ENCODE data around the gene TBC1D8. TPM values are rescaled to one million over a fixed set of nuclear protein-coding genes. Genes with fewer than 3 reads are reported as not detected.

The TBC1D8 gene
- total RNA-seq, 1 experiment from 2014 or later: 139 TPM

- TF ChIP-seq TCF7L2 (IDR thresholded peaks at IDR 0.05; ENCODE audit: low read depth, low read length): no peak
- TF ChIP-seq, protein P1, sequence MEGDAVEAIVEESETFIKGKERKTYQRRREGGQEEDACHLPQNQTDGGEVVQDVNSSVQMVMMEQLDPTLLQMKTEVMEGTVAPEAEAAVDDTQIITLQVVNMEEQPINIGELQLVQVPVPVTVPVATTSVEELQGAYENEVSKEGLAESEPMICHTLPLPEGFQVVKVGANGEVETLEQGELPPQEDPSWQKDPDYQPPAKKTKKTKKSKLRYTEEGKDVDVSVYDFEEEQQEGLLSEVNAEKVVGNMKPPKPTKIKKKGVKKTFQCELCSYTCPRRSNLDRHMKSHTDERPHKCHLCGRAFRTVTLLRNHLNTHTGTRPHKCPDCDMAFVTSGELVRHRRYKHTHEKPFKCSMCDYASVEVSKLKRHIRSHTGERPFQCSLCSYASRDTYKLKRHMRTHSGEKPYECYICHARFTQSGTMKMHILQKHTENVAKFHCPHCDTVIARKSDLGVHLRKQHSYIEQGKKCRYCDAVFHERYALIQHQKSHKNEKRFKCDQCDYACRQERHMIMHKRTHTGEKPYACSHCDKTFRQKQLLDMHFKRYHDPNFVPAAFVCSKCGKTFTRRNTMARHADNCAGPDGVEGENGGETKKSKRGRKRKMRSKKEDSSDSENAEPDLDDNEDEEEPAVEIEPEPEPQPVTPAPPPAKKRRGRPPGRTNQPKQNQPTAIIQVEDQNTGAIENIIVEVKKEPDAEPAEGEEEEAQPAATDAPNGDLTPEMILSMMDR (IDR thresholded peaks at IDR 0.05): no peak
- TF ChIP-seq POLR2AphosphoS5 (IDR thresholded peaks at IDR 0.05; ENCODE audit: low read depth, low read length): no peak
- no peak for TF ChIP-seq SIN3A (IDR thresholded peaks at IDR 0.05; ENCODE audit: borderline replicate concordance, insufficient read depth, low read depth, low read length)
- TF ChIP-seq, protein P2, sequence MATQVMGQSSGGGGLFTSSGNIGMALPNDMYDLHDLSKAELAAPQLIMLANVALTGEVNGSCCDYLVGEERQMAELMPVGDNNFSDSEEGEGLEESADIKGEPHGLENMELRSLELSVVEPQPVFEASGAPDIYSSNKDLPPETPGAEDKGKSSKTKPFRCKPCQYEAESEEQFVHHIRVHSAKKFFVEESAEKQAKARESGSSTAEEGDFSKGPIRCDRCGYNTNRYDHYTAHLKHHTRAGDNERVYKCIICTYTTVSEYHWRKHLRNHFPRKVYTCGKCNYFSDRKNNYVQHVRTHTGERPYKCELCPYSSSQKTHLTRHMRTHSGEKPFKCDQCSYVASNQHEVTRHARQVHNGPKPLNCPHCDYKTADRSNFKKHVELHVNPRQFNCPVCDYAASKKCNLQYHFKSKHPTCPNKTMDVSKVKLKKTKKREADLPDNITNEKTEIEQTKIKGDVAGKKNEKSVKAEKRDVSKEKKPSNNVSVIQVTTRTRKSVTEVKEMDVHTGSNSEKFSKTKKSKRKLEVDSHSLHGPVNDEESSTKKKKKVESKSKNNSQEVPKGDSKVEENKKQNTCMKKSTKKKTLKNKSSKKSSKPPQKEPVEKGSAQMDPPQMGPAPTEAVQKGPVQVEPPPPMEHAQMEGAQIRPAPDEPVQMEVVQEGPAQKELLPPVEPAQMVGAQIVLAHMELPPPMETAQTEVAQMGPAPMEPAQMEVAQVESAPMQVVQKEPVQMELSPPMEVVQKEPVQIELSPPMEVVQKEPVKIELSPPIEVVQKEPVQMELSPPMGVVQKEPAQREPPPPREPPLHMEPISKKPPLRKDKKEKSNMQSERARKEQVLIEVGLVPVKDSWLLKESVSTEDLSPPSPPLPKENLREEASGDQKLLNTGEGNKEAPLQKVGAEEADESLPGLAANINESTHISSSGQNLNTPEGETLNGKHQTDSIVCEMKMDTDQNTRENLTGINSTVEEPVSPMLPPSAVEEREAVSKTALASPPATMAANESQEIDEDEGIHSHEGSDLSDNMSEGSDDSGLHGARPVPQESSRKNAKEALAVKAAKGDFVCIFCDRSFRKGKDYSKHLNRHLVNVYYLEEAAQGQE (IDR thresholded peaks at IDR 0.05; ENCODE audit: insufficient read depth in 1 of 2, low read depth in 2 of 2, low read length in 1 of 2): no peak
- POLR2A ChIA-PET: no interaction called here
- intact Hi-C loops (cut with micrococcal nuclease; ENCODE audit: unreplicated experiment): no loop called here
- Histone ChIP-seq H3K27me3 (ENCODE audit: control insufficient read depth, insufficient read depth, low read length) (no peaks in the 10 kb centered on the region), H3K27ac (ENCODE audit: low read length) (no peak overlapping the region), H3K4me3 (ENCODE audit: low read depth in 2 of 2, low read length in 2 of 2) (no peak overlapping the region), H3K4me1 (ENCODE audit: control insufficient read depth, insufficient read depth, low read length) (no peaks in the 10 kb centered on the region), H3K36me3 (ENCODE audit: control insufficient read depth, insufficient read depth, low read length) (peaks cover 4% of the 10 kb centered on the region; the same call in 1 of the 2 replicates), H3K9me3 (ENCODE audit: control insufficient read depth, insufficient read depth, low read depth, low read length) (no peaks in the 10 kb centered on the region)
- ATAC-seq (no peak), DNase-seq (ENCODE audit: low read depth, low spot score) (no peak)
- in situ Hi-C loops (cut with HindIII; ENCODE audit: low pct_unique_long_range_greater_than_20kb, low sequenced_read_pairs): no loop called here
- CTCF ChIA-PET: no interaction called here
- no TSS peak for BruUV-seq (replicated peaks)
These were observed 176.3 kb downstream of the TBC1D8 start for GRCh38 chr2:100974712-100975520.

DNA sequence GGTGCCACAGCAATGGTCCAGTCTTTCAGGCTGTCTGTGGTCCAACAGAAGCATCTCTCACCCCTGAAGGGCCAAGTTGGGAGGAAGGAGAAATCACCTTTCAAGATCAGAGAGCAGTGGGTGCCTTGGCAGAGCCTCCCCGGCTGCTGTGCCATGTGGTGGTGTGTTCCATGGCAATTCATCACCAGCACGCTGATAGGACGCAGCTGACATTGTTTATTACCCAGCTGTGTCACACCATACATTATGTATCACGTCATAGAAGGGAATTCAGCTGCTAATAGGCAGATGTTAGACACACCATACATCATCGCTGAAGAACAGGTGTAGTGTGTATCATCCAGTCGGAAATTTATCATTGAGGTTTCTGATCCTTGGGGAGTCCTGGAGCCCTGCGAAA is 178.7 kb downstream of the TBC1D8 start:
- H3K36me3 ChIP-seq (ENCODE audit: control insufficient read depth, insufficient read depth, low read length): peaks cover 4% of the 10 kb centered on the region; the same call in 1 of the 2 replicates
- ChIA-PET CTCF (interaction anchor here (0.7 kb wide), 1 partner anchor 508 kb away, joined by 8 read pairs; no protein-coding TSS in a partner anchor), POLR2A (interaction anchor here (0.7 kb wide), 1 partner anchor 310 kb away, joined by 3 read pairs; no protein-coding TSS in a partner anchor)
- no peaks in the 10 kb centered on the region for H3K9me3 ChIP-seq (ENCODE audit: control insufficient read depth, insufficient read depth, low read depth, low read length)
- ATAC-seq: no peak
- no peak for DNase-seq (ENCODE audit: low read depth, low spot score)
- intact Hi-C loops (cut with micrococcal nuclease; ENCODE audit: unreplicated experiment) (no loop called here), in situ Hi-C loops (cut with HindIII; ENCODE audit: low pct_unique_long_range_greater_than_20kb, low sequenced_read_pairs) (no loop called here)
- no TSS peak for BruUV-seq (replicated peaks)
- no peak overlapping the region for H3K4me3 ChIP-seq (ENCODE audit: low read depth in 2 of 2, low read length in 2 of 2)
- TF ChIP-seq, protein P2 (IDR thresholded peaks at IDR 0.05; ENCODE audit: insufficient read depth in 1 of 2, low read depth in 2 of 2, low read length in 1 of 2): no peak
- TF ChIP-seq POLR2AphosphoS5 (IDR thresholded peaks at IDR 0.05; ENCODE audit: low read depth, low read length) (no peak), SIN3A (IDR thresholded peaks at IDR 0.05; ENCODE audit: borderline replicate concordance, insufficient read depth, low read depth, low read length) (no peak), TCF7L2 (IDR thresholded peaks at IDR 0.05; ENCODE audit: low read depth, low read length) (no peak)
- TF ChIP-seq, protein P1 (IDR thresholded peaks at IDR 0.05): no peak
- H3K27ac ChIP-seq (ENCODE audit: low read length): no peak overlapping the region
- H3K4me1 ChIP-seq (ENCODE audit: control insufficient read depth, insufficient read depth, low read length): no peaks in the 10 kb centered on the region
- H3K27me3 ChIP-seq (ENCODE audit: control insufficient read depth, insufficient read depth, low read length): no peaks in the 10 kb centered on the region

Measured in Panc1 (cell line).